Esophagus squamous epithelium (tissue), 4 donors: ENCODE measurements around the gene NEIL1.
"Not testable (repeated sequence)": the region's sequence is repeated elsewhere in the genome, so short reads cannot be mapped to it uniquely, and the experiment has no call there.

ENCODE experiments used
- POLR2A ChIP-seq, 4 donors: fragments of 450-650 bp; IDR thresholded peaks; one replicate each; pipeline ENCODE4 v1.6.1; 2017; ENCODE audit warnings: antibody characterized with exemption in 4 of 4, mild to moderate bottlenecking in 4 of 4, moderate library complexity in 3 of 4
- TF ChIP-seq, protein P1 (sequence below), 6 experiments: fragments of 450-650 bp in 4 of 6; fragments of 200-600 bp in 2 of 6; sonication (generic) in 2 of 6; IDR thresholded peaks; one replicate each; pipeline ENCODE4 v1.5.1; 2016 to 2019; ENCODE audit warnings: antibody characterized with exemption in 6 of 6, mild to moderate bottlenecking in 4 of 6, moderate library complexity in 4 of 6

DNA sequence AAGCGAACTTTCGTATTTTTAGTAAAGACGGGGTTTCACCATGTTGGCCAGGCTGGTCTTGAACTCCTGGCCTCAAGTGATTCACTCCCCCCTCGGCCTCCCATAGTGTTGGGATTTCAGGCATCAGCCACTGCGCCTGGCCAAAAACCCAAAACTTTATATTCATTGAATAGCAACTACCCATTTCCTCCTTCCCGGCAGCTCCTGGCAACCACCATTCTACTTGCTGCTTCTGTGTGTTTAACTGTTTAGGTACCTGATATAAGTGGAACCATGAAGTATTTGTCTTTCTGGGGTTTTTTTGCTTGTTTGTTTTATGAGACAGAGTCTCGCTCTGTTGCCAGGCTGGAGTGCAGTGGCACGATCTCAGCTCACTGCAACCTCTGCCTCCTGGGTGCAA lies 2.9 kb upstream of the NEIL1 start:
- TF ChIP-seq, protein P1, sequence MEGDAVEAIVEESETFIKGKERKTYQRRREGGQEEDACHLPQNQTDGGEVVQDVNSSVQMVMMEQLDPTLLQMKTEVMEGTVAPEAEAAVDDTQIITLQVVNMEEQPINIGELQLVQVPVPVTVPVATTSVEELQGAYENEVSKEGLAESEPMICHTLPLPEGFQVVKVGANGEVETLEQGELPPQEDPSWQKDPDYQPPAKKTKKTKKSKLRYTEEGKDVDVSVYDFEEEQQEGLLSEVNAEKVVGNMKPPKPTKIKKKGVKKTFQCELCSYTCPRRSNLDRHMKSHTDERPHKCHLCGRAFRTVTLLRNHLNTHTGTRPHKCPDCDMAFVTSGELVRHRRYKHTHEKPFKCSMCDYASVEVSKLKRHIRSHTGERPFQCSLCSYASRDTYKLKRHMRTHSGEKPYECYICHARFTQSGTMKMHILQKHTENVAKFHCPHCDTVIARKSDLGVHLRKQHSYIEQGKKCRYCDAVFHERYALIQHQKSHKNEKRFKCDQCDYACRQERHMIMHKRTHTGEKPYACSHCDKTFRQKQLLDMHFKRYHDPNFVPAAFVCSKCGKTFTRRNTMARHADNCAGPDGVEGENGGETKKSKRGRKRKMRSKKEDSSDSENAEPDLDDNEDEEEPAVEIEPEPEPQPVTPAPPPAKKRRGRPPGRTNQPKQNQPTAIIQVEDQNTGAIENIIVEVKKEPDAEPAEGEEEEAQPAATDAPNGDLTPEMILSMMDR (IDR thresholded peaks at IDR 0.05), result not testable (repeated sequence)
- not testable (repeated sequence) for TF ChIP-seq POLR2A (IDR thresholded peaks at IDR 0.05)
